Nephron progenitor cell (in vitro differentiated cells): ENCODE data around the gene SKIL.

Source experiments
- DNase-seq: peaks from one replicate; pipeline ENCODE4 v3.0.0; 2021
- H3K27ac Mint-ChIP-seq: 2 replicates; pipeline ENCODE4 v1.8.0; 2021; ENCODE audit warnings: mild to moderate bottlenecking, moderate library complexity, mixed read lengths
- H3K27me3 Mint-ChIP-seq: 2 replicates; pipeline ENCODE4 v1.8.0; 2021; ENCODE audit warnings: mild to moderate bottlenecking, low read depth, mixed read lengths; ENCODE audit not compliant: poor library complexity
- H3K36me3 Mint-ChIP-seq: 2 replicates; pipeline ENCODE4 v1.8.0; 2021; ENCODE audit warnings: low read depth, mixed read lengths
- H3K4me1 Mint-ChIP-seq: 2 replicates; pipeline ENCODE4 v1.8.0; 2021; ENCODE audit warnings: mixed read lengths
- H3K4me3 Mint-ChIP-seq: 2 replicates; pipeline ENCODE4 v1.8.0; 2021; ENCODE audit warnings: mild to moderate bottlenecking, moderate library complexity, mixed read lengths
- H3K9me3 Mint-ChIP-seq: 2 replicates; pipeline ENCODE4 v1.8.0; 2021; ENCODE audit warnings: mild to moderate bottlenecking, moderate library complexity, mixed read lengths
- CTCF ChIP-seq: fragments of 200-600 bp; sonication (generic); IDR thresholded peaks from 2 replicates; pipeline ENCODE4 v1.5.0; 2021; ENCODE audit warnings: antibody characterized with exemption

Gene SKIL

GRCh38 chr3:170405101-170405500 lies 47.6 kb downstream of the SKIL start:
- DNase-seq = no peak
- H3K36me3 Mint-ChIP-seq = peaks cover 14% of the 10 kb centered on the region
- H3K4me1 Mint-ChIP-seq = peaks cover 6% of the 10 kb centered on the region
- peaks cover 12% of the 10 kb centered on the region for H3K9me3 Mint-ChIP-seq
- H3K27ac Mint-ChIP-seq = no peak overlapping the region
- peaks cover 3% of the 10 kb centered on the region for H3K27me3 Mint-ChIP-seq
- no peak overlapping the region for H3K4me3 Mint-ChIP-seq
- no peak for TF ChIP-seq CTCF

- Mint-ChIP-seq H3K4me1 (no peaks in the 10 kb centered on the region), H3K27me3 (peaks cover 3% of the 10 kb centered on the region), H3K27ac (no peak overlapping the region), H3K9me3 (no peaks in the 10 kb centered on the region), H3K36me3 (no peaks in the 10 kb centered on the region), H3K4me3 (no peak overlapping the region)
- DNase-seq = no peak
- peak; percentile 27 for TF ChIP-seq CTCF
Measured at GRCh38 chr3:170410428-170411029, 53.0 kb downstream of the SKIL start.

GRCh38 chr3:170413291-170413690 lies 55.8 kb downstream of the SKIL start:
- TF ChIP-seq CTCF = no peak
- no peak overlapping the region for H3K27ac Mint-ChIP-seq
- peaks cover 8% of the 10 kb centered on the region for H3K27me3 Mint-ChIP-seq
- H3K4me3 Mint-ChIP-seq = no peak overlapping the region
- peaks cover 7% of the 10 kb centered on the region for H3K4me1 Mint-ChIP-seq
- H3K36me3 Mint-ChIP-seq = no peaks in the 10 kb centered on the region
- peaks cover 2% of the 10 kb centered on the region for H3K9me3 Mint-ChIP-seq
- DNase-seq = no peak

- peak; percentile 40 for DNase-seq
- Mint-ChIP-seq H3K9me3 (peaks cover 3% of the 10 kb centered on the region), H3K27me3 (peaks cover 8% of the 10 kb centered on the region), H3K27ac (no peak overlapping the region), H3K4me1 (peaks cover 9% of the 10 kb centered on the region), H3K36me3 (no peaks in the 10 kb centered on the region), H3K4me3 (no peak overlapping the region)
- peak; percentile 99 for TF ChIP-seq CTCF
Measured at GRCh38 chr3:170414202-170414663, 56.7 kb downstream of the SKIL start.

GRCh38 chr3:170417090-170417489 lies 59.6 kb downstream of the SKIL start:
- Mint-ChIP-seq H3K27me3 (peaks cover 8% of the 10 kb centered on the region), H3K4me1 (peaks cover 29% of the 10 kb centered on the region), H3K27ac (no peak overlapping the region), H3K36me3 (no peaks in the 10 kb centered on the region), H3K4me3 (no peak overlapping the region), H3K9me3 (peaks cover 9% of the 10 kb centered on the region)
- TF ChIP-seq CTCF = no peak
- DNase-seq = no peak
